Astrocyte (in vitro differentiated cells and primary cell): ENCODE data around the gene TSNAX. TPM values are rescaled to one million over a fixed set of nuclear protein-coding genes. Genes with fewer than 3 reads are reported as not detected.

ENCODE experiments used
- DNase-seq: peaks from one replicate; pipeline ENCODE4 v3.0.0-alpha.2; 2010; ENCODE audit warnings: low read depth
- FAIRE-seq: peaks from 2 replicates; lab custom pipeline; 2011; peaks lifted over from hg19 to GRCh38; lab: Jason Lieb, UNC
- H2AFZ ChIP-seq: 2 replicates; pipeline ENCODE4 v1.6.0; 2012; ENCODE audit warnings: low read depth, low read length, inconsistent platforms
- H3K27ac ChIP-seq: 2 replicates; pipeline ENCODE4 v1.5.1; 2011; ENCODE audit warnings: low read depth, low read length, inconsistent platforms
- H3K27me3 ChIP-seq: 2 replicates; pipeline ENCODE4 v1.6.0; 2011; ENCODE audit warnings: low read length, inconsistent platforms; ENCODE audit not compliant: insufficient read depth
- H3K36me3 ChIP-seq: 2 replicates; pipeline ENCODE4 v1.5.1; 2011; ENCODE audit warnings: low read length, inconsistent platforms; ENCODE audit not compliant: insufficient read depth
- H3K4me1 ChIP-seq: 2 replicates; pipeline ENCODE4 v1.5.1; 2011; ENCODE audit warnings: low read length, inconsistent platforms; ENCODE audit not compliant: insufficient read depth
- H3K4me2 ChIP-seq: 2 replicates; pipeline ENCODE4 v1.6.0; 2012; ENCODE audit warnings: low read length, inconsistent platforms
- H3K4me3 ChIP-seq: 2 replicates; pipeline ENCODE4 v1.5.1; 2011; ENCODE audit warnings: low read depth, mild to moderate bottlenecking, low read length, inconsistent platforms; ENCODE audit not compliant: insufficient read depth
- H3K79me2 ChIP-seq: 2 replicates; pipeline ENCODE4 v1.6.0; 2012; ENCODE audit warnings: mild to moderate bottlenecking, low read length, inconsistent platforms; ENCODE audit not compliant: insufficient read depth
- H3K9ac ChIP-seq: 2 replicates; pipeline ENCODE4 v1.6.0; 2012; ENCODE audit warnings: mild to moderate bottlenecking, low read length, inconsistent platforms
- H3K9me3 ChIP-seq: 2 replicates; pipeline ENCODE4 v1.5.1; 2012; ENCODE audit warnings: low read depth, mild to moderate bottlenecking, low read length, inconsistent platforms; ENCODE audit not compliant: insufficient read depth
- H4K20me1 ChIP-seq: 2 replicates; pipeline ENCODE4 v1.6.0; 2012; ENCODE audit warnings: low read length, inconsistent platforms; ENCODE audit not compliant: insufficient read depth
- H3K27ac Mint-ChIP-seq: one replicate; pipeline ENCODE4 v1.8.0; 2021; ENCODE audit warnings: mild to moderate bottlenecking, mixed read lengths; ENCODE audit not compliant: unreplicated experiment
- H3K27me3 Mint-ChIP-seq: one replicate; pipeline ENCODE4 v1.8.0; 2021; ENCODE audit warnings: low read depth, mixed read lengths; ENCODE audit not compliant: unreplicated experiment
- H3K36me3 Mint-ChIP-seq: one replicate; pipeline ENCODE4 v1.8.0; 2021; ENCODE audit warnings: low read depth, mixed read lengths; ENCODE audit not compliant: unreplicated experiment
- H3K4me1 Mint-ChIP-seq: one replicate; pipeline ENCODE4 v1.8.0; 2021; ENCODE audit warnings: low read depth, mixed read lengths; ENCODE audit not compliant: unreplicated experiment
- H3K4me3 Mint-ChIP-seq: one replicate; pipeline ENCODE4 v1.8.0; 2021; ENCODE audit warnings: mild to moderate bottlenecking, moderate library complexity, mixed read lengths; ENCODE audit not compliant: unreplicated experiment
- H3K9me3 Mint-ChIP-seq: one replicate; pipeline ENCODE4 v1.8.0; 2021; ENCODE audit warnings: mild to moderate bottlenecking, mixed read lengths; ENCODE audit not compliant: unreplicated experiment
- EZH2 ChIP-seq: IDR thresholded peaks from 2 replicates; pipeline ENCODE4 v1.6.1; 2012; ENCODE audit warnings: mild to moderate bottlenecking, low read length, inconsistent platforms; ENCODE audit not compliant: insufficient read depth
- total RNA-seq: library from RNA; stranded (reverse); gene quantifications from 2 replicates; pipeline ENCODE4 v1.2.1, GENCODE V29; 2021
- TF ChIP-seq, protein P1 (sequence below): IDR thresholded peaks from 2 replicates; pipeline ENCODE4 v1.5.1; 2011; ENCODE audit warnings: low read depth, mild to moderate bottlenecking, inconsistent platforms, low read length, moderate library complexity; ENCODE audit not compliant: insufficient read depth

TSNAX gene
- total RNA-seq, 1 donor from 2014 or later, result 43.5 TPM

DNA sequence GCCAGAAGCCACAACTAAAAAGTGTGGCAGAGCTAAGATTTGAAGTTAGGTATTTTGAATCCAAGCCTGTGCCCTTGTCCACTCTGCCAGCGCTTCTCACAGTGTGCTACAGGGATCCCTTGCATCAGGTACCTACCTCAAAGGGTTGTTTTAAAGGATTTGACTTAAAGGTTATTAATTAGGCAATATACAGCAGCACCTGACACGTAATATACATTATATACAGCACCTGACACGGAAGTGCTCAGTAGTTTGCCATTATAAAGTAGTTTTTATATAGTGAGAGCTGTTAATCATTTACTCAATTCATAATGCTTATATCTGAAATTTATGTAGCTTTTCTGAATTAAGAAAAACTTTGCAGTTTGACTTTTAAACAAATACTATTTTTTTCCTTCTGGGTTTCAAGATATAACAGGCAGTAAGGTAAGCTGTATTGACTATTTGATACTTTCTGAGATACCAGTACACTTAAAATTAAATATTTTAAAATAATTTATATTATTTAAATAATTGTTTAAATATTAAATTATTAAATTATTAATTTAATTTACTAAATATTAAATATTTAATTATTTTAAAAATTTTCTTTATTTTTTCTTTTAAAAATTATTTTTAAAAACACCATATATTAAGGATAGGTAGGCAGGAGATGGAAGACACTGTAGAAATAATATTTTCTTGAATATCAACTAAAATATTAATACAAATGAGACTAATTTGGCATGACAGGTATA lies 33.3 kb downstream of the TSNAX start:
- Histone ChIP-seq H3K4me2 (no peak overlapping the region), H3K27ac (no peak overlapping the region), H3K27me3 (no peaks in the 10 kb centered on the region), H2AFZ (no peak overlapping the region), H3K36me3 (peaks cover 11% of the 10 kb centered on the region), H3K4me1 (peaks cover 10% of the 10 kb centered on the region), H3K9ac (no peak overlapping the region), H3K4me3 (no peak overlapping the region), H4K20me1 (peaks cover 19% of the 10 kb centered on the region), H3K79me2 (peaks cover 14% of the 10 kb centered on the region), H3K9me3 (no peaks in the 10 kb centered on the region)
- FAIRE-seq (no peak), DNase-seq (no peak)
- Mint-ChIP-seq H3K4me3 (no peak overlapping the region), H3K9me3 (no peaks in the 10 kb centered on the region), H3K27me3 (no peaks in the 10 kb centered on the region), H3K27ac (no peak overlapping the region), H3K36me3 (peaks cover 5% of the 10 kb centered on the region), H3K4me1 (peaks cover 1% of the 10 kb centered on the region)
- TF ChIP-seq EZH2, result no peak
- TF ChIP-seq, protein P1, sequence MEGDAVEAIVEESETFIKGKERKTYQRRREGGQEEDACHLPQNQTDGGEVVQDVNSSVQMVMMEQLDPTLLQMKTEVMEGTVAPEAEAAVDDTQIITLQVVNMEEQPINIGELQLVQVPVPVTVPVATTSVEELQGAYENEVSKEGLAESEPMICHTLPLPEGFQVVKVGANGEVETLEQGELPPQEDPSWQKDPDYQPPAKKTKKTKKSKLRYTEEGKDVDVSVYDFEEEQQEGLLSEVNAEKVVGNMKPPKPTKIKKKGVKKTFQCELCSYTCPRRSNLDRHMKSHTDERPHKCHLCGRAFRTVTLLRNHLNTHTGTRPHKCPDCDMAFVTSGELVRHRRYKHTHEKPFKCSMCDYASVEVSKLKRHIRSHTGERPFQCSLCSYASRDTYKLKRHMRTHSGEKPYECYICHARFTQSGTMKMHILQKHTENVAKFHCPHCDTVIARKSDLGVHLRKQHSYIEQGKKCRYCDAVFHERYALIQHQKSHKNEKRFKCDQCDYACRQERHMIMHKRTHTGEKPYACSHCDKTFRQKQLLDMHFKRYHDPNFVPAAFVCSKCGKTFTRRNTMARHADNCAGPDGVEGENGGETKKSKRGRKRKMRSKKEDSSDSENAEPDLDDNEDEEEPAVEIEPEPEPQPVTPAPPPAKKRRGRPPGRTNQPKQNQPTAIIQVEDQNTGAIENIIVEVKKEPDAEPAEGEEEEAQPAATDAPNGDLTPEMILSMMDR, result no peak

DNA sequence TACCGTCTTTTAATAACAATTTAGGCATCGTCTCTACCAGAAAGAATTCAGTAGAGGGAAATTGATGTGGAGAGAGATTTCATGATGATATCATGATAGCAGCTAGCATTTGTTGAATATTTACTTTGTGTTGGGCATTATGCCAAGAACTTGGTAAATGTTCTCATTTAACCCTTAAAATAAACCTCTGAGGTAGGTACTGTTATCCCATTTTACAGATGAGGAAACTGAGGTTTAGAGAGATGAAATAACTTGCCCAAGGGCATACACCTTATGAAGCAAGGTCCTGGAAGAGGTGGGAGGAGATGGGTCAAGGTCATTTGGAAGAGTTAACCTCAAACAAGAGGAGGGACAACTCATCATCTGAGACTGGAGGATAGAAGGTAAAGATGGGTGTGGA lies 34.8 kb downstream of the TSNAX start:
- peaks cover 8% of the 10 kb centered on the region for H4K20me1 ChIP-seq
- peaks cover 5% of the 10 kb centered on the region for H3K4me1 ChIP-seq
- no peaks in the 10 kb centered on the region for H3K27me3 Mint-ChIP-seq
- no peak overlapping the region for H3K4me3 Mint-ChIP-seq
- no peak overlapping the region for H3K4me3 ChIP-seq
- no peak overlapping the region for H3K27ac ChIP-seq
- H3K4me1 Mint-ChIP-seq, result peaks cover 1% of the 10 kb centered on the region
- H2AFZ ChIP-seq, result no peak overlapping the region
- no peak overlapping the region for H3K9ac ChIP-seq
- TF ChIP-seq EZH2, result no peak
- TF ChIP-seq, protein P1, result no peak
- FAIRE-seq, result no peak
- no peaks in the 10 kb centered on the region for H3K27me3 ChIP-seq
- H3K9me3 ChIP-seq, result no peaks in the 10 kb centered on the region
- H3K36me3 ChIP-seq, result peaks cover 11% of the 10 kb centered on the region
- H3K9me3 Mint-ChIP-seq, result no peaks in the 10 kb centered on the region
- peaks cover 7% of the 10 kb centered on the region for H3K36me3 Mint-ChIP-seq
- H3K27ac Mint-ChIP-seq, result no peak overlapping the region
- H3K79me2 ChIP-seq, result peaks cover 7% of the 10 kb centered on the region
- H3K4me2 ChIP-seq, result no peak overlapping the region
- no peak for DNase-seq

- no peak overlapping the region for H2AFZ ChIP-seq
- Mint-ChIP-seq H3K36me3 (peaks cover 7% of the 10 kb centered on the region), H3K27me3 (no peaks in the 10 kb centered on the region), H3K27ac (no peak overlapping the region), H3K4me3 (no peak overlapping the region), H3K4me1 (no peaks in the 10 kb centered on the region), H3K9me3 (no peaks in the 10 kb centered on the region)
- H4K20me1 ChIP-seq, result peaks cover 7% of the 10 kb centered on the region
- no peaks in the 10 kb centered on the region for H3K9me3 ChIP-seq
- no peaks in the 10 kb centered on the region for H3K4me1 ChIP-seq
- FAIRE-seq (no peak), DNase-seq (no peak)
- no peak overlapping the region for H3K4me2 ChIP-seq
- peaks cover 4% of the 10 kb centered on the region for H3K79me2 ChIP-seq
- no peak overlapping the region for H3K4me3 ChIP-seq
- H3K9ac ChIP-seq, result no peak overlapping the region
- H3K36me3 ChIP-seq, result peaks cover 11% of the 10 kb centered on the region
- no peaks in the 10 kb centered on the region for H3K27me3 ChIP-seq
- no peak for TF ChIP-seq EZH2
- TF ChIP-seq, protein P1, result no peak
- H3K27ac ChIP-seq, result no peak overlapping the region
Measured at GRCh38 chr1:231564373-231564772, 35.9 kb downstream of the TSNAX start.
